HepG2 (cell line): ENCODE results near the gene DNMT1. TPM values are rescaled to one million over a fixed set of nuclear protein-coding genes. Genes with fewer than 3 reads are reported as not detected.

Experiments used
- ATM ChIP-seq: fragments of 450-650 bp; IDR thresholded peaks from 2 replicates; pipeline ENCODE4 v1.7.1; 2017; ENCODE audit warnings: mild to moderate bottlenecking, borderline replicate concordance
- BCLAF1 ChIP-seq: fragments of 450-650 bp; IDR thresholded peaks from 2 replicates; pipeline ENCODE4 v1.6.1; 2017; ENCODE audit warnings: mild to moderate bottlenecking
- CAMTA2 ChIP-seq: sonication (generic); formaldehyde crosslinking; IDR thresholded peaks from 2 replicates; pipeline ENCODE4 v1.4.0; 2020; ENCODE audit warnings: mild to moderate bottlenecking, missing genetic modification reagents, borderline replicate concordance
- ERF ChIP-seq: IDR thresholded peaks from 2 replicates; pipeline ENCODE4 v1.6.1; 2018; ENCODE audit warnings: missing biosample characterization, missing genetic modification reagents
- GATAD1 ChIP-seq: IDR thresholded peaks from 2 replicates; pipeline ENCODE4 v1.6.1; 2016; ENCODE audit warnings: missing genetic modification reagents, missing compliant biosample characterization
- GLMP ChIP-seq: sonication (generic); formaldehyde crosslinking; IDR thresholded peaks from 2 replicates; pipeline ENCODE4 v1.9.0; 2021; ENCODE audit warnings: missing genetic modification reagents, mild to moderate bottlenecking, borderline replicate concordance
- IRF9 ChIP-seq: sonication (generic); formaldehyde crosslinking; IDR thresholded peaks from 2 replicates; pipeline ENCODE4 v1.8.0; 2022; ENCODE audit warnings: missing genetic modification reagents, mild to moderate bottlenecking, borderline replicate concordance
- IRX3 ChIP-seq: sonication (generic); formaldehyde crosslinking; IDR thresholded peaks from 2 replicates; pipeline ENCODE4 v1.8.1; 2023; ENCODE audit warnings: mild to moderate bottlenecking, low read depth, missing genetic modification reagents, borderline replicate concordance
- KLF12 ChIP-seq: sonication (generic); formaldehyde crosslinking; IDR thresholded peaks from 2 replicates; pipeline ENCODE4 v1.4.0; 2020; ENCODE audit warnings: missing genetic modification reagents, borderline replicate concordance
- MBNL3 ChIP-seq: fragments of 250-450 bp; sonication (Bioruptor Pico); conservative IDR thresholded peaks from 2 replicates; pipeline ENCODE4 v1.8.0; 2022; ENCODE audit warnings: mild to moderate bottlenecking, inconsistent platforms
- NCOA2 ChIP-seq: sonication (generic); formaldehyde crosslinking; IDR thresholded peaks from 2 replicates; pipeline ENCODE4 v1.8.0; 2022; ENCODE audit warnings: inconsistent platforms
- NFKB2 ChIP-seq: sonication (generic); formaldehyde crosslinking; IDR thresholded peaks from 2 replicates; pipeline ENCODE4 v1.4.0; 2020; ENCODE audit warnings: missing genetic modification reagents, borderline replicate concordance
- NFRKB ChIP-seq: fragments of 450-650 bp; IDR thresholded peaks from 2 replicates; pipeline ENCODE4 v1.6.1; 2017
- NKX3-1 ChIP-seq: sonication (generic); formaldehyde crosslinking; IDR thresholded peaks from 2 replicates; pipeline ENCODE4 v1.5.0; 2020; ENCODE audit warnings: missing genetic modification reagents
- ZBTB26 ChIP-seq: IDR thresholded peaks from 2 replicates; pipeline ENCODE4 v1.6.1; 2016; ENCODE audit warnings: missing compliant biosample characterization, missing genetic modification reagents, borderline replicate concordance
- ZHX1 ChIP-seq: sonication (generic); formaldehyde crosslinking; IDR thresholded peaks from 2 replicates; pipeline ENCODE4 v1.8.1; 2022; ENCODE audit warnings: low read depth, mild to moderate bottlenecking, missing genetic modification reagents
- ZNF121 ChIP-seq: sonication (generic); formaldehyde crosslinking; IDR thresholded peaks from 2 replicates; pipeline ENCODE4 v1.5.0; 2020; ENCODE audit warnings: mild to moderate bottlenecking, missing genetic modification reagents
- ZNF552 ChIP-seq: sonication (generic); formaldehyde crosslinking; IDR thresholded peaks from 2 replicates; pipeline ENCODE4 v1.9.0; 2022; ENCODE audit warnings: missing genetic modification reagents, mild to moderate bottlenecking, borderline replicate concordance
- ZNF784 ChIP-seq: sonication (generic); formaldehyde crosslinking; IDR thresholded peaks from 2 replicates; pipeline ENCODE4 v1.5.1; 2020; ENCODE audit warnings: missing genetic modification reagents, mild to moderate bottlenecking, borderline replicate concordance
- ZSCAN20 ChIP-seq: sonication (generic); formaldehyde crosslinking; IDR thresholded peaks from 2 replicates; pipeline ENCODE4 v1.4.0; 2020; ENCODE audit warnings: missing genetic modification reagents, mild to moderate bottlenecking, borderline replicate concordance
- polyA plus RNA-seq, 8 experiments: library from polyadenylated mRNA; depleted of rRNA in 3 of 8; stranded (reverse) in 7 of 8; unstranded in 1 of 8; fragments of >200 nt; fragmentation: Illumina TruSeq in 4 of 8; extraction: Trizol in 4 of 8; gene quantifications; 2 replicates each; pipeline versions ENCODE4 v1.2.1 to v1.2.3, GENCODE V29; 2011 to 2016; ENCODE audit warnings: low read depth in 4 of 8, missing spikeins in 1 of 8, mixed read lengths in 1 of 8; ENCODE audit not compliant: insufficient read depth in 1 of 8
- total RNA-seq, 5 experiments: library from RNA; depleted of rRNA; stranded (reverse); fragments of >200 nt; fragmentation: Illumina TruSeq; extraction: Trizol; gene quantifications; 2 replicates each; pipeline ENCODE4 v1.2.3, GENCODE V29; 2016; ENCODE audit warnings: low read depth in 1 of 5

DNMT1 gene
- total and polyA plus RNA-seq, 2 of the 13 experiments (the other 11 are each of a cell fraction or from before 2014, with no cell fraction given): 31.2 to 91.1 TPM

GRCh38 chr19:10112895-10113591, 81.7 kb downstream of the DNMT1 start (continued):
- no peak for TF ChIP-seq ZHX1
- no peak for TF ChIP-seq ATM
- TF ChIP-seq ZNF552 (CRISPR knock-in tag): no peak
- TF ChIP-seq GATAD1: no peak
- TF ChIP-seq ZBTB26 (CRISPR knock-in tag): no peak
- no peak for TF ChIP-seq IRF9 (CRISPR knock-in tag)
- TF ChIP-seq CAMTA2 (CRISPR knock-in tag): no peak
- TF ChIP-seq NFKB2 (CRISPR knock-in tag): 0 out of 2 replicates have a peak, but pooled peaks have one; percentile 28
- TF ChIP-seq MBNL3: no peak
- no peak for TF ChIP-seq KLF12 (CRISPR knock-in tag)
- no peak for TF ChIP-seq GLMP
- TF ChIP-seq ZNF784 (CRISPR knock-in tag): 0 out of 2 replicates have a peak, but pooled peaks have one; percentile 27
- no peak for TF ChIP-seq NCOA2 (CRISPR knock-in tag)
- no peak for TF ChIP-seq ERF (CRISPR knock-in tag)
- no peak for TF ChIP-seq IRX3
- TF ChIP-seq BCLAF1: no peak
- peak; percentile 90 for TF ChIP-seq ZNF121 (CRISPR knock-in tag)
- TF ChIP-seq NKX3-1 (CRISPR knock-in tag): no peak
- TF ChIP-seq NFRKB: no peak
- TF ChIP-seq ZSCAN20: no peak
